Activated CD8-positive, alpha-beta memory T cell treated with anti-CD3 and anti-CD28 coated beads for 36 hours (primary cell): Measurements from ENCODE around the gene PKNOX2. TPM values are rescaled to one million over a fixed set of nuclear protein-coding genes. Genes with fewer than 3 reads are reported as not detected.

Experiments
- CTCF ChIA-PET: fragments of 350-600 bp; sonication (Branson Sonifier 250); formaldehyde crosslinking; loops from one replicate; lab custom pipeline; 2021; ENCODE audit warnings: antibody characterized with exemption; lab: Charles Lee
- POLR2A ChIA-PET: fragments of 350-600 bp; sonication (Branson Sonifier 250); formaldehyde crosslinking; loops from one replicate; lab custom pipeline; 2021; ENCODE audit warnings: antibody characterized with exemption; lab: Charles Lee
- total RNA-seq, 2 experiments: library from RNA; stranded (reverse); gene quantifications; one replicate each; pipeline ENCODE4 v1.2.3, GENCODE V29; 2021

The PKNOX2 gene
- total RNA-seq, 2 experiments from 2014 or later, result not detected

GRCh38 chr11:125148011-125148410, 16.5 kb upstream of the PKNOX2 start:
- ChIA-PET POLR2A (no interaction called here), CTCF (no interaction called here)

- ChIA-PET CTCF (no interaction called here), POLR2A (no interaction called here)
These were observed 15.8 kb upstream of the PKNOX2 start for GRCh38 chr11:125148743-125149142.

- POLR2A ChIA-PET, result no interaction called here
These were observed 10.7 kb upstream of the PKNOX2 start for GRCh38 chr11:125153837-125154236.

GRCh38 chr11:125154378-125155099, 10.0 kb upstream of the PKNOX2 start:
- ChIA-PET CTCF (no interaction called here), POLR2A (no interaction called here)

More at GRCh38 chr11:125153837-125154236, 10.7 kb upstream of the PKNOX2 start:
- CTCF ChIA-PET, result no interaction called here

- POLR2A ChIA-PET, result no interaction called here
- CTCF ChIA-PET, result no interaction called here
These were observed 9.5 kb upstream of the PKNOX2 start for GRCh38 chr11:125155100-125155444.

GRCh38 chr11:125155767-125156166, 8.8 kb upstream of the PKNOX2 start:
- CTCF ChIA-PET, result no interaction called here
- POLR2A ChIA-PET, result no interaction called here

- ChIA-PET CTCF (no interaction called here), POLR2A (no interaction called here)
These were observed 8.0 kb upstream of the PKNOX2 start for GRCh38 chr11:125156346-125157117.

GRCh38 chr11:125157118-125157733, 7.3 kb upstream of the PKNOX2 start:
- ChIA-PET POLR2A (no interaction called here), CTCF (interaction anchor here (0.6 kb wide), 1 partner anchor 43 kb away, joined by 3 read pairs; no protein-coding TSS in a partner anchor)

GRCh38 chr11:125157953-125158680, 6.4 kb upstream of the PKNOX2 start:
- POLR2A ChIA-PET, result interaction anchor here (0.5 kb wide), 1 partner anchor 282 kb away, joined by 3 read pairs; no protein-coding TSS in a partner anchor

GRCh38 chr11:125162743-125163142, 1.8 kb upstream of the PKNOX2 start:
- ChIA-PET POLR2A (no interaction called here), CTCF (no interaction called here)

More at GRCh38 chr11:125157953-125158680, 6.4 kb upstream of the PKNOX2 start:
- CTCF ChIA-PET, result interaction anchor here (0.6 kb wide), 1 partner anchor 44 kb away, joined by 3 read pairs; no protein-coding TSS in a partner anchor

- ChIA-PET CTCF (no interaction called here), POLR2A (no interaction called here)
These were observed 1.0 kb upstream of the PKNOX2 start for GRCh38 chr11:125163431-125164063.

GRCh38 chr11:125164091-125164421, 495 bp upstream of the PKNOX2 start:
- CTCF ChIA-PET, result no interaction called here
- POLR2A ChIA-PET, result no interaction called here

GRCh38 chr11:125165111-125165842, 726 bp downstream of the PKNOX2 start:
- ChIA-PET CTCF (interaction anchor here (0.9 kb wide), 1 partner anchor 15 kb away, joined by 3 read pairs; no protein-coding TSS in a partner anchor), POLR2A (no interaction called here)

- ChIA-PET POLR2A (no interaction called here), CTCF (no interaction called here)
These were observed 1.6 kb downstream of the PKNOX2 start for GRCh38 chr11:125165843-125166763.

GRCh38 chr11:125166764-125167291, 2.3 kb downstream of the PKNOX2 start:
- POLR2A ChIA-PET, result no interaction called here
- CTCF ChIA-PET, result no interaction called here

- ChIA-PET CTCF (no interaction called here), POLR2A (no interaction called here)
These were observed 2.9 kb downstream of the PKNOX2 start for GRCh38 chr11:125167292-125167953.
